Activated naive CD8-positive, alpha-beta T cell treated with anti-CD3 and anti-CD28 coated beads, Interleukin-2, amount 50 U/mL, for 16 hours (primary cell): ENCODE measurements around the gene SUPT6H.
"Not testable (repeated sequence)": the region's sequence is repeated elsewhere in the genome, so short reads cannot be mapped to it uniquely, and the experiment has no call there.

ENCODE experiments used
- DNase-seq: peaks from one replicate; pipeline ENCODE4 v3.0.0-alpha.2; 2020; ENCODE audit warnings: low read depth, low spot score

SUPT6H gene

DNA sequence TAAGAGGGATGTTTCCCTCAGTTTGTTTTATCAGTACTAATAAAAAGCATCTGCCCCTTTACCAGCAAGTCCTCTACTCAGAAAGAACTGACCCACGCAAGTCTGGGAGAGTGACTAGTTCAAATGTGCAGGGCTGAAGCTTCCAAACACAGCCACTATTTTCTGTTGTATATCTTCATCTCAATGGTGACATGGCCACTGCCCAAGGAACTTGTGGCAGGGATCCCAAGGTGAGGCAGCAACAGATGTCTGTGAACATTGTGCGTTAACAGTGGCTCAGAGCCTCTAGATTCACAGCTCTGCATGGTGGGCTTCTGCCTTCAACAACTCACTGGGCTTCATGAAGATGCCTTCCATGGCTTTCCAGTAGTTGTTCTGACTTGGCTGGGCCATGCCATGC is 13.3 kb upstream of the SUPT6H start:
- DNase-seq, result no peak

GRCh38 chr17:28655160-28655559 is 6.8 kb upstream of the SUPT6H start:
- DNase-seq, result no peak

DNA sequence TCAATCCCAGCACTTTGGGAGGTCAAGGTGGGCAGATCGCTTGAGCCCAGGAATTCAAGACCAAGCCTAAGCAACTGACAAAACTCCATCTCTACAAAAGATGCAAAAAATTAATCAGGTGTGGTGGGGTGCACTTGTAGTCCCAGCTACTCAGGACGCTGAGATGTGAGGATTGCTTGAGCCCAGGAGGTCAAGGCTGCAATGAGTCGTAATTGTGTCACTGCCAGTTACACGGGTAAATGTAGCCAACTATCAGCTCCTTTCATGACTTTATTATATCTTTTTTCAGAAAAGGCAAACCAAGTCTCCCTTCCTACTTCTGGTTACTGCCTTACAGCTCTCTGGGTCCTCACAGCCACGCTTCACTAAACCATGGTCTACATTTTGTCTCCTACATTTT is 4.2 kb upstream of the SUPT6H start:
- no peak for DNase-seq

DNA sequence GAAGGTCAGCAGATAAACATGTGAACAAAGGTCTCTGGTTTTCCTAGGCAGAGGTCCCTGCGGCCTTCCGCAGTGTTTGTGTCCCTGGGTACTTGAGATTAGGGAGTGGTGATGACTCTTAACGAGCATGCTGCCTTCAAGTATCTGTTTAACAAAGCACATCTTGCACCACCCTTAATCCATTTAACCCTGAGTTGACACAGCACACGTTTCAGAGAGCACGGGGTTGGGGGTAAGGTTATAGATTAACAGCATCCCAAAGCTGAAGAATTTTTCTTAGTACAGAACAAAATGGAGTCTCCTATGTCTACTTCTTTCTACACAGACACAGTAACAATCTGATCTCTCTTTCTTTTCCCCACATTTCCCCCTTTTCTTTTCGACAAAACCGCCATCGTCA is 3.7 kb upstream of the SUPT6H start:
- not testable (repeated sequence) for DNase-seq

DNA sequence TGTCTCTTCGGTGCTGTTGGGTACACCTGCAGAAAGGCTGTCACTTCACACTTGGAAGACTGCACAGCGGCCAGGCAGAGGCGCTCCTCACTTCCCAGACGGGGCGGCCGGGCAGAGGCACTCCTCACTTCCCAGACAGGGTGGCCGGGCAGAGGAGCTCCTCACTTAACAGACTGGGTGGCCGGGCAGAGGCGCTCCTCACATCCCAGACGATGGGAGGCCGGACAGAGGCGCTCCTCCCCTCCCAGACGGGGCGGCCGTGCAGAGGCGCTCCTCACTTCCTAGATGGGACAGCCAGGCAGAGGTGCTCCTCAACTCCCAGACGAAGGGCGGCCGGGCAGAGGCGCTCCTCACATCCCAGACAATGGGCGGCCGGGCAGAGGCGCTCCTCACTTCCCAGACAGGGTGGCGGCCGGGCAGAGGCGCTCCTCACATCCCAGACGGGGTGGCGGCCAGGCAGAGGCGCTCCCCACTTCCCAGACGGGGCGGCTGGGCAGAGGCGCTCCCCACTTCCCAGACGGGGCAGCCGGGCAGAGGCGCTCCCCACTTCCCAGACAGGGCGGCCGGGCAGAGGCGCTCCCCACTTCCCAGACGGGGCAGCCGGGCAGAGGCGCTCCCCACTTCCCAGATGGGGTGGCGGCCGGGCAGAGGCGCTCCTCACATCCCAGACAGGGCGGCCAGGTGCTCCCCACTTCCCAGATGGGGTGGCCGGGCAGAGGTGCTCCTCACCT is 3.1 kb upstream of the SUPT6H start:
- DNase-seq, result not testable (repeated sequence)

DNA sequence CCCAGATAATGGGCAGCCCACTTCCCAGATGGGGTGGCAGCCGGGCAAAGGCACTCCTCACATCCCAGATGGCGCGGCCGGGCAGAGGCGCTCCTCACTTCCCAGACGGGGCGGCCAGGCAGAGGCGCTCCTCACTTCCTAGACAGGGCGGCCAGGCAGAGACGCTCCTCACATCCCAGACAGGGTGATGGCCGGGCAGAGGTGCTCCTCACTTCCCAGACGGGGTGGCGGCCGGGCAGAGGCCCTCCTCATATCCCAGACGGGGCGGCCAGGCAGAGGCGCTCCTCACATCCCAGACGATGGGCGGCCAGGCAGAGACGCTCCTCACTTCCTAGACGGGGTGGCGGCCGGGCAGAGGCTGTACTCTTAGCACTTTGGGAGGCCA is 2.5 kb upstream of the SUPT6H start:
- not testable (repeated sequence) for DNase-seq

DNA sequence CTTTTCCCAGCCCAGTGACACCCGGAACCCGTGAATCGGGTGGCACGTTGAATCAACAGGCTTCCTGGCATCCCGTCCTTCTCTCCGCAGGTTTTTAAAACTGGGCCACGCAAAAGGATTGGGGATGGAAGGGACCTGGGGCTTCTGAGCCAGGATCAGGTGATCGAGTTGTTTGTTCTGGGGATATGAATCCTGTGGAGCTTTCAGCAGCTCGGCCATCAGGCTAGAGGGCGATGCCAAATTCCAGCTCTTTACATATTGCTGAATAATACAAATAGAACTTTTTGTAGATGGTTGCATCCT is 473 bp downstream of the SUPT6H start:
- no peak for DNase-seq

DNA sequence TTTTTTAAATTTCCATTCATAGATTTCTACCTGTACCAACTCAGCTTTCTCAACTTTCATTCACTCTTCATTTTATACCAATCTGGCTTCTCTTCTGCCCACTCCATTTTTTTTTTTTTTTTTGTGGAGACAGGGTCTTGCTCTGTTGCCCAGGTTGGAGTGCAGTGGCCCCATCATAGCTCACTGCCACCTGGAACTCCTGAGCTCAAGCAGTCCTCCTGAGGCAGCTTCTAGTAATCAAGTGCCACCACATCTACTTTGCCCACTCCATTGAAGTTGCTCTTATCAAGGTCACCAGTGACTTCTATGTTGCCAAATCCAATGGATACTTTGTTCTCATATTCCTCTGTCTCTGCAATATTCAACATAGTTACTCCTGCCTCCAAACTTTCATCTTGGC is 1.7 kb downstream of the SUPT6H start:
- no peak for DNase-seq

- DNase-seq, result no peak
Observed at GRCh38 chr17:28665994-28666393, 4.0 kb downstream of the SUPT6H start.

DNA sequence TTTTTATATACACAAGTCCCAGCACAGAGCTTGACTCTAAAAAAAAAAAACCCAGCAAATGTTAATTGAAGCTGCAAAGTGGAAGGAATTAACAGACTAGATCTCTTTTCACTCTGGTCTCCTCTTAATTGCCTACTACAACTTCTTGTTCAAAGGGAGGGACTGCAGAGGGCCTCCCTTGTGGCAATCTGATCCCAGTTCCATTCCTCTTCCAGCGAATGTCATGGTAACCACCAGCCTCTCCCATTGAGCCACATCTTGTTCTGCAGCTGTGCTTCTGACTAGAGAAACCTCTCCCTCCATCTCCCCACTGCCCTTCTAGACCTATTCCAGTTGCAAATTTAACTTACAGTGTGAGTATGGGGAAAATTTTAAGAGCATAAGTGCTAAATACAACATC is 5.9 kb downstream of the SUPT6H start:
- DNase-seq, result no peak

- no peak for DNase-seq
Observed at GRCh38 chr17:28669918-28670317, 7.9 kb downstream of the SUPT6H start.

DNA sequence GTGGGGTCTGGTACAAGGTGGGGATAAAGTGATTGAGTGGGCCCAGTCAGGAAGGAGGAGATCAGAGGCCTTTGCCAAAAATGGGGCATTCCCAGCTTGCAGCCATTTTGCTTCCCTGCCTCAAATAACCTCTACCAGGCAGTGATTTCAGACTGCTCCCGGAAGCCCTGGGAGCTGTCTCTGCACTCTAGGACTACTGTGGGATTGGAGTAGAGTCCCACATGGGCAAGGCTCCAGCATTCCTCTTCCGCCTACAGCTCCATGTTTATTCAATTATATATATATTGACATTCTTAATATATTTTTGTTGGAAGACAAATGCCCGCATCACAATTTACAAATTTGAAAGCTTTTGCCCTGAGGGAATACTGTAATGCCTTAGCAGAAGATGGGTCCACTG is 13.5 kb downstream of the SUPT6H start:
- DNase-seq, result no peak

DNA sequence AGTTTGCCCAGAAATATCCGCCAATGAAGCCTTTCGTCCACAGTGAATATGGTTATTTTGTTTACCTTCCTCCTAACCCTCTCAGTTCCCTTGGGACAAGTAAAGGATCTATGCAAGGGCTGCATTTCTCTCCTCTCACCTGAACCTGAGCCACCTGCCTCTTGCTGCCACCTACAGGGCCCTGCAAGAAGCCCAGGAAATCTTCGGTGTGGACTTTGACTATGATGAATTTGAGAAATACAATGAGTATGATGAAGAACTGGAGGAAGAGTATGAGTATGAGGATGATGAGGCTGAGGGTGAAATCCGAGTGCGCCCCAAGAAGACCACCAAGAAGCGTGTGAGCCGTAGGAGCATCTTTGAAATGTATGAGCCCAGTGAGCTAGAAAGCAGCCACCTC is 14.0 kb downstream of the SUPT6H start:
- no peak for DNase-seq

GRCh38 chr17:28682655-28683054 is 20.6 kb downstream of the SUPT6H start:
- DNase-seq, result no peak

DNA sequence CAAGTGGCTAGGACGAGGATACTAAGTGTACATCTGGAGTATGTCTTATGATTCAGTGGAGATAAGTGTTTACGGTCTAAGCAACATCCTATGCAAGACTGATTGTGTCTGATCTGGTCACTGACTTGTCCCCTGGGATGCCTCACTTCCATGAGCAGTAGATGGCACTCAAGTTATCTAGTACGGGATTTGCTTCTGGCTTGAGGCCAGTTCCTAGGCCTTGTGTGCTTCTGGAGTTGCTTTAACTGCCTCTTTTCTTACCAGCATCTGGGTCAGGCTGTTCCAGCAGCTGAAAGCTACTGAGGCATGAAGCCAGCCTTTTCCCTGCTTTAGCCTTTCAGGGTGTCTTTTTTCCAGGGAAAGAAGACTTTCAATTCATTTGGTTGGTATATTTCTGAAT is 23.0 kb downstream of the SUPT6H start:
- no peak for DNase-seq

- no peak for DNase-seq
Observed at GRCh38 chr17:28685366-28685765, 23.4 kb downstream of the SUPT6H start.

DNA sequence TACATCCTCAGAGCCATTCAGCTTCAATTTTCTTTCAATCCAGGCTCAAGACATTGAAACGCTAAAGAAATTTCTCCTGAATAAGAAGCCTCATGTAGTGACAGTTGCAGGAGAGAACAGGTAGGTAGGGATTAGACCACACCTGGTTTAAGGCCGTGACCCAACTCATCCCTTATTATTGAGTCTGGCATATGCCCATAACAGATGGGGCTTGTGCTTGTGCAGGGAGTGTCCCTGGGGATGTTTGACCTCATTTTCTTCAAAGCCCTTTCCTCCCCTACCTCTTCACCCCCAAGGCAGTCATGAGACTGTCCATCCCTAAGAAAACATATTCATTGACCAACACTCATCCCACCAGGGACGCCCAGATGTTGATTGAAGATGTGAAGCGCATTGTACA is 24.3 kb downstream of the SUPT6H start:
- no peak for DNase-seq

- DNase-seq, result no peak
Observed at GRCh38 chr17:28688481-28688880, 26.5 kb downstream of the SUPT6H start.

GRCh38 chr17:28689011-28689410 is 27.0 kb downstream of the SUPT6H start:
- no peak for DNase-seq

- no peak for DNase-seq
Observed at GRCh38 chr17:28693869-28694268, 31.9 kb downstream of the SUPT6H start.

DNA sequence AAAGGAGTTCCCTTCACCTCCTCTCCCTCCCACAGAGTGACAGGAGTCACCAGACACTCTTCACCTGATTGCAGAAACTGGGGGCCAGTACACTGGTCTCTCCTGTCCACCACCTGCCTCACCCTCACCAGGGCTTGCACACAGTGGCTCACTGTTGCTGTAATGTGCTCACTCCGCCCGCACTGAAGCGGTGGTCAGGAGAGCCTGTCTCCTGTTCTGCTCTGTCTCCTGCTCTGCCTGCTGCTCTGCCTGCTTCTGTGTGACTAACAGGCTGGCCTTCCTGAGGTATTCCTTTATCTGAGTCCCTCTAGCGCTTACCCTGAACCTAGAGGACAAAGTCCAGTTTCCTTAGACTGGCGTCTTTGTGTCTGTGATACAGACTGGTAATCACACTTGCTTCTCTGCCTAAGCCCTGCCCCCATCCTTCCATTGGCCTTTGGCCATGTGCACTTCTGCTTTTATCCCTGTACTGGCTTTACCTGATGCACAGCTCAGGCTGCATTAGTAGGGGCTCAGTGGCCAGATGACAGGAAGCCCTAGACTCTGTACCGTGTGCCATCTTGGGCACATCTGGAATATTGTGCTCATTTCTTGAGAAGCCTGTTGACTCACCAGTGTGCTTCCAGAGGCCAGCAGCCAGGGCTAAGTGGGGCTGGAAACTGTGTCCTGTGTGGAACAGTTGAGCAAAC is 36.4 kb downstream of the SUPT6H start:
- DNase-seq, result no peak

DNA sequence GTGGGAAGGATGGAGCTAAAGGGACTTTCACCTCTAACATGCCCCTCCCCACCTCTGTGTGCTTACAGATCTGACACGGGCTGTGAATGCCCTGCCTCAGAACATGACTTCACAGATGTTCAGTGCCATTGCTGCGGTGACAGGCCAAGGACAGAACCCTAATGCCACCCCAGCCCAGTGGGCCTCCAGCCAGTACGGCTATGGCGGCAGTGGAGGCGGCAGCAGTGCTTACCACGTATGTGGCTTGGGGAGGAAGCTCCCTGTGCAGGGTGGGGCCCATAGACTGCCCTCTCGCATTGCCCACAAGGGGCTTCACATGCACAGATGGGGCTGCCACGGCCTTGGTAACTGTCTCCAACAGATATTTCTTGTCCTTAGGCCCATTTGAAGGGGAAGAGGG is 38.3 kb downstream of the SUPT6H start:
- DNase-seq, result no peak

- no peak for DNase-seq
Observed at GRCh38 chr17:28700830-28701492, 39.0 kb downstream of the SUPT6H start.
